Measurements from ENCODE around the gene COPB1. TPM values are rescaled to one million over a fixed set of nuclear protein-coding genes. Genes with fewer than 3 reads are reported as not detected.

COPB1 gene
- total RNA-seq, 1 experiment from 2014 or later, result 94.6 TPM

- intact Hi-C loops (cut with micrococcal nuclease; ENCODE audit: unreplicated experiment), result loop anchor here (5.0 kb wide), 1 partner anchor 370 kb away; the partner anchor contains the start of gene CYP2R1
- TF ChIP-seq CTCF (conservative IDR thresholded peaks at IDR 0.05; ENCODE audit: low read depth, low read length) (no peak), EZH2 (IDR thresholded peaks at IDR 0.05; ENCODE audit: borderline replicate concordance, low read depth, low read length, poor library complexity, severe bottlenecking) (no peak)
Observed at GRCh38 chr11:14522245-14522644, 22.6 kb upstream of the COPB1 start.

GRCh38 chr11:14520747-14521151 lies 21.1 kb upstream of the COPB1 start:
- ChIA-PET CTCF (interaction anchor here (1.1 kb wide), 1 partner anchor 220 kb away, joined by 3 read pairs; no protein-coding TSS in a partner anchor), POLR2A (ENCODE audit: low non-redundant PET) (no interaction called here)
- intact Hi-C loops (cut with micrococcal nuclease; ENCODE audit: unreplicated experiment), result loop anchor here (5.0 kb wide), 1 partner anchor 372 kb away; the partner anchor contains the start of gene CYP2R1
- Histone ChIP-seq H3K9me3 (ENCODE audit: low read depth, low read length, poor library complexity, severe bottlenecking) (no peaks in the 10 kb centered on the region), H3K27ac (ENCODE audit: low read depth, low read length, poor library complexity, severe bottlenecking) (peak overlapping the region; percentile 94), H3K4me3 (ENCODE audit: low read depth, low read length, poor library complexity, severe bottlenecking) (peak overlapping the region; percentile 76), H3K27me3 (replicated peaks; ENCODE audit: insufficient read depth, low read depth, low read length, poor library complexity) (no peaks in the 10 kb centered on the region), H3K36me3 (ENCODE audit: insufficient read depth, low read length, poor library complexity, severe bottlenecking) (peaks cover 28% of the 10 kb centered on the region), H3K4me1 (ENCODE audit: insufficient read depth, low read length, poor library complexity, severe bottlenecking) (peaks cover 8% of the 10 kb centered on the region)
- BruUV-seq (replicated peaks), result TSS peak; percentile 92
- no peak for DNase-seq (ENCODE audit: low spot score)
- TF ChIP-seq EZH2 (IDR thresholded peaks at IDR 0.05; ENCODE audit: borderline replicate concordance, low read depth, low read length, poor library complexity, severe bottlenecking), result no peak
- no peak for TF ChIP-seq CTCF (conservative IDR thresholded peaks at IDR 0.05; ENCODE audit: low read depth, low read length)

More at GRCh38 chr11:14522245-14522644, 22.6 kb upstream of the COPB1 start:
- peaks cover 14% of the 10 kb centered on the region for H3K36me3 ChIP-seq (ENCODE audit: insufficient read depth, low read length, poor library complexity, severe bottlenecking)
- no peak overlapping the region for H3K4me3 ChIP-seq (ENCODE audit: low read depth, low read length, poor library complexity, severe bottlenecking)
- no peaks in the 10 kb centered on the region for H3K27me3 ChIP-seq (replicated peaks; ENCODE audit: insufficient read depth, low read depth, low read length, poor library complexity)
- H3K9me3 ChIP-seq (ENCODE audit: low read depth, low read length, poor library complexity, severe bottlenecking), result no peaks in the 10 kb centered on the region
- no peak overlapping the region for H3K27ac ChIP-seq (ENCODE audit: low read depth, low read length, poor library complexity, severe bottlenecking)
- DNase-seq (ENCODE audit: low spot score), result no peak
- CTCF ChIA-PET, result no interaction called here
- no TSS peak for BruUV-seq (replicated peaks)
- POLR2A ChIA-PET (ENCODE audit: low non-redundant PET), result no interaction called here
- H3K4me1 ChIP-seq (ENCODE audit: insufficient read depth, low read length, poor library complexity, severe bottlenecking), result peaks cover 8% of the 10 kb centered on the region

GRCh38 chr11:14519917-14520746 lies 20.5 kb upstream of the COPB1 start, which contains the start of gene PSMA1:
Gene PSMA1, minus strand, starts transcription at chr11:14520386. Its CDS starts 87 bp downstream, at chr11:14520299.
- BruUV-seq (replicated peaks), result no TSS peak

More at GRCh38 chr11:14519917-14520746, 20.5 kb upstream of the COPB1 start, which contains the start of gene PSMA1:
- Histone ChIP-seq H3K4me3 (ENCODE audit: low read depth, low read length, poor library complexity, severe bottlenecking) (peak within 1 kb of the TSS; percentile 76), H3K4me1 (ENCODE audit: insufficient read depth, low read length, poor library complexity, severe bottlenecking) (peaks cover 8% of the 10 kb centered on the region), H3K36me3 (ENCODE audit: insufficient read depth, low read length, poor library complexity, severe bottlenecking) (peaks cover 30% of the 10 kb centered on the region), H3K27me3 (replicated peaks; ENCODE audit: insufficient read depth, low read depth, low read length, poor library complexity) (no peaks in the 10 kb centered on the region), H3K9me3 (ENCODE audit: low read depth, low read length, poor library complexity, severe bottlenecking) (no peaks in the 10 kb centered on the region), H3K27ac (ENCODE audit: low read depth, low read length, poor library complexity, severe bottlenecking) (peak within 1 kb of the TSS; percentile 94)
- TF ChIP-seq EZH2 (IDR thresholded peaks at IDR 0.05; ENCODE audit: borderline replicate concordance, low read depth, low read length, poor library complexity, severe bottlenecking) (no peak), CTCF (conservative IDR thresholded peaks at IDR 0.05; ENCODE audit: low read depth, low read length) (no peak)
- intact Hi-C loops (cut with micrococcal nuclease; ENCODE audit: unreplicated experiment), result loop anchor here (5.0 kb wide), 1 partner anchor 372 kb away; the partner anchor contains the start of gene CYP2R1
- POLR2A ChIA-PET (ENCODE audit: low non-redundant PET), result no interaction called here
- DNase-seq (ENCODE audit: low spot score), result peak; percentile 98
- CTCF ChIA-PET, result interaction anchor here (1.1 kb wide), 1 partner anchor 220 kb away, joined by 3 read pairs; no protein-coding TSS in a partner anchor
